H1 (cell line): ENCODE measurements around the gene WDR35. TPM values are rescaled to one million over a fixed set of nuclear protein-coding genes. Genes with fewer than 3 reads are reported as not detected.
A peak's percentile ranks its signal among the peaks of the same experiment; 100 is the strongest.

Source experiments
- CTCF ChIA-PET: fragments of 300-600 bp; sonication (Branson Sonifier 250); formaldehyde crosslinking; loops from one replicate; lab custom pipeline; 2021; ENCODE audit not compliant: partially characterized antibody; lab: Charles Lee
- POLR2A ChIA-PET: fragments of 300-600 bp; sonication (Branson Sonifier 250); formaldehyde crosslinking; loops from one replicate; lab custom pipeline; 2021; ENCODE audit warnings: inconsistent platforms; ENCODE audit not compliant: partially characterized antibody; lab: Charles Lee
- DNase-seq, 2 experiments: peaks; one replicate each; pipeline versions ENCODE4 v3.0.0 to v3.0.0-alpha.2; 2010 to 2022; ENCODE audit warnings: low spot score in 2 of 2, low read depth in 1 of 2, mixed read lengths in 1 of 2
- FAIRE-seq: peaks from 2 replicates; lab custom pipeline; 2011; peaks lifted over from hg19 to GRCh38; lab: Jason Lieb, UNC
- H2AFZ ChIP-seq: 2 replicates; pipeline ENCODE4 v1.8.1; 2012; ENCODE audit warnings: low read length, inconsistent platforms
- H2AK5ac ChIP-seq: 2 replicates; pipeline ENCODE4 v1.6.1; 2013; ENCODE audit warnings: low read depth, low read length
- H2BK120ac ChIP-seq: replicated peaks from 2 replicates; pipeline ENCODE3; 2013; ENCODE audit warnings: low read depth, low read length, inconsistent platforms
- H2BK12ac ChIP-seq: 2 replicates; pipeline ENCODE4 v1.6.1; 2013; ENCODE audit warnings: low read depth, low read length
- H2BK15ac ChIP-seq: 2 replicates; pipeline ENCODE4 v1.6.1; 2013; ENCODE audit warnings: low read length
- H2BK20ac ChIP-seq: 2 replicates; pipeline ENCODE4 v1.6.1; 2013; ENCODE audit warnings: low read length
- H2BK5ac ChIP-seq: 2 replicates; pipeline ENCODE4 v1.6.1; 2013; ENCODE audit warnings: low read depth, low read length
- H3K14ac ChIP-seq: 2 replicates; pipeline ENCODE4 v1.6.1; 2013; ENCODE audit warnings: inconsistent platforms; ENCODE audit not compliant: insufficient read length
- H3K18ac ChIP-seq: 2 replicates; pipeline ENCODE4 v1.6.1; 2013; ENCODE audit warnings: low read length; ENCODE audit errors: extremely low read depth
- H3K23ac ChIP-seq: 2 replicates; pipeline ENCODE4 v1.6.1; 2013; ENCODE audit warnings: inconsistent platforms; ENCODE audit not compliant: insufficient read length
- H3K23me2 ChIP-seq: 2 replicates; pipeline ENCODE4 v1.6.1; 2013; ENCODE audit warnings: low read depth, low read length
- H3K27ac ChIP-seq: 2 replicates; pipeline ENCODE4 v1.6.1; 2011; ENCODE audit warnings: low read depth, low read length, inconsistent platforms
- H3K27me3 ChIP-seq, 4 experiments: replicated peaks in 1 of 4; 1 replicate in 1 of 4; 2 replicates in 3 of 4; pipeline versions ENCODE4 v1.6.1 to v1.8.1; 2011 to 2013; ENCODE audit warnings: low read length in 3 of 4, mild to moderate bottlenecking in 3 of 4, inconsistent platforms in 2 of 4, mixed read lengths in 2 of 4, moderate library complexity in 1 of 4; ENCODE audit not compliant: control insufficient read depth in 3 of 4, insufficient read depth in 3 of 4; ENCODE audit errors: extremely low read depth in 1 of 4
- H3K36me3 ChIP-seq, 4 experiments: 2 replicates each; pipeline versions ENCODE4 v1.6.1 to v1.8.1; 2011 to 2013; ENCODE audit warnings: mild to moderate bottlenecking in 4 of 4, low read length in 3 of 4, moderate library complexity in 2 of 4, control low read depth in 1 of 4, inconsistent platforms in 1 of 4; ENCODE audit not compliant: insufficient read depth in 4 of 4, control insufficient read depth in 2 of 4
- H3K4ac ChIP-seq: replicated peaks from 2 replicates; pipeline ENCODE3; 2013; ENCODE audit warnings: low read length, low read depth, mixed read lengths, inconsistent platforms; ENCODE audit not compliant: insufficient read length
- H3K4me1 ChIP-seq, 4 experiments: replicated peaks in 1 of 4; 1 replicate in 1 of 4; 2 replicates in 3 of 4; pipeline versions ENCODE4 v1.6.1 to v1.8.1; 2011 to 2013; ENCODE audit warnings: low read length in 3 of 4, inconsistent platforms in 2 of 4, mixed read lengths in 1 of 4; ENCODE audit not compliant: insufficient read depth in 4 of 4, control insufficient read depth in 3 of 4
- H3K4me2 ChIP-seq, 2 experiments: 2 replicates each; pipeline versions ENCODE4 v1.6.1 to v1.8.1; 2011 to 2013; ENCODE audit warnings: low read depth in 2 of 2, low read length in 2 of 2, control low read depth in 1 of 2, inconsistent platforms in 1 of 2, mild to moderate bottlenecking in 1 of 2; ENCODE audit not compliant: insufficient read depth in 1 of 2
- H3K4me3 ChIP-seq, 4 experiments: fragments of 200-600, 300-600 bp in 1 of 4; sonication (generic), shearing (Covaris generic), sonication (Bioruptor Twin) in 1 of 4; 2 replicates each; pipeline versions ENCODE4 v1.5.1 to v1.8.1; 2011 to 2016; ENCODE audit warnings: low read length in 4 of 4, low read depth in 3 of 4, control low read depth in 2 of 4, inconsistent platforms in 2 of 4, mild to moderate bottlenecking in 2 of 4, mixed read lengths in 1 of 4, moderate library complexity in 1 of 4; ENCODE audit not compliant: insufficient read depth in 2 of 4; ENCODE audit errors: extremely low read depth in 1 of 4
- H3K56ac ChIP-seq: replicated peaks from 2 replicates; pipeline ENCODE3; 2013; ENCODE audit warnings: low read depth, mild to moderate bottlenecking, mixed read lengths, low read length, inconsistent platforms; ENCODE audit not compliant: insufficient read length
- H3K79me1 ChIP-seq: 2 replicates; pipeline ENCODE4 v1.6.1; 2013; ENCODE audit warnings: low read depth, low read length, control low read depth
- H3K79me2 ChIP-seq, 2 experiments: 2 replicates each; pipeline versions ENCODE4 v1.6.1 to v1.8.1; 2012 to 2013; ENCODE audit warnings: low read length in 2 of 2, mild to moderate bottlenecking in 2 of 2, inconsistent platforms in 1 of 2; ENCODE audit not compliant: insufficient read depth in 2 of 2, control insufficient read depth in 1 of 2
- H3K9ac ChIP-seq, 4 experiments: replicated peaks in 1 of 4; 1 replicate in 1 of 4; 2 replicates in 3 of 4; pipeline versions ENCODE4 v1.6.1 to v1.8.1; 2011 to 2013; ENCODE audit warnings: low read depth in 3 of 4, low read length in 3 of 4, control low read depth in 2 of 4, mild to moderate bottlenecking in 2 of 4, moderate library complexity in 2 of 4, inconsistent platforms in 1 of 4; ENCODE audit errors: extremely low read depth in 1 of 4
- H3K9me3 ChIP-seq, 2 experiments: 2 replicates each; pipeline versions ENCODE4 v1.6.1 to v1.8.1; 2012 to 2013; ENCODE audit warnings: mild to moderate bottlenecking in 2 of 2, moderate library complexity in 2 of 2, control low read depth in 1 of 2, inconsistent platforms in 1 of 2, low read depth in 1 of 2, low read length in 1 of 2, mixed read lengths in 1 of 2; ENCODE audit not compliant: insufficient read depth in 2 of 2
- H4K20me1 ChIP-seq, 2 experiments: replicated peaks in 1 of 2; 2 replicates each; pipeline versions ENCODE3 to v1.8.1; 2011 to 2013; ENCODE audit warnings: inconsistent platforms in 2 of 2, low read length in 2 of 2, mild to moderate bottlenecking in 1 of 2; ENCODE audit not compliant: insufficient read depth in 2 of 2, control insufficient read depth in 1 of 2
- H4K5ac ChIP-seq: 2 replicates; pipeline ENCODE4 v1.6.1; 2013; ENCODE audit warnings: low read length, low read depth, mixed read lengths, inconsistent platforms; ENCODE audit not compliant: insufficient read length
- H4K8ac ChIP-seq: 2 replicates; pipeline ENCODE4 v1.8.0; 2013; ENCODE audit warnings: mild to moderate bottlenecking, moderate library complexity, low read length, inconsistent platforms; ENCODE audit not compliant: insufficient read depth; ENCODE audit errors: extremely low read depth
- H4K91ac ChIP-seq: replicated peaks from 2 replicates; pipeline ENCODE3; 2013; ENCODE audit warnings: low read length, mixed read lengths, inconsistent platforms; ENCODE audit not compliant: insufficient read length
- CHD1 ChIP-seq: IDR thresholded peaks from 2 replicates; pipeline ENCODE4 v1.6.1; 2012; ENCODE audit warnings: low read depth, low read length, improper control_type of control experiment
- CREB1 ChIP-seq: IDR thresholded peaks from 2 replicates; pipeline ENCODE4 v1.6.1; 2012; ENCODE audit warnings: inconsistent platforms
- EP300 ChIP-seq, 2 experiments: IDR thresholded peaks; 1 replicate in 1 of 2; 2 replicates in 1 of 2; pipeline ENCODE4 v1.6.1; 2011 to 2012; ENCODE audit warnings: low read depth in 2 of 2, low read length in 2 of 2, mild to moderate bottlenecking in 2 of 2, borderline replicate concordance in 1 of 2, inconsistent platforms in 1 of 2, moderate library complexity in 1 of 2
- GTF2F1 ChIP-seq: IDR thresholded peaks from 2 replicates; pipeline ENCODE4 v1.6.1; 2012; ENCODE audit warnings: low read depth, low read length, improper control_type of control experiment, borderline replicate concordance
- HDAC6 ChIP-seq: IDR thresholded peaks from one replicate; pipeline ENCODE4 v1.7.1; 2012; ENCODE audit warnings: low read depth, mild to moderate bottlenecking, inconsistent platforms, low read length, moderate library complexity
- POLR2A ChIP-seq, 2 experiments: IDR thresholded peaks; 1 replicate in 1 of 2; 2 replicates in 1 of 2; pipeline ENCODE4 v1.6.1; 2011; ENCODE audit warnings: low read depth in 2 of 2, low read length in 2 of 2, mild to moderate bottlenecking in 2 of 2; ENCODE audit errors: control extremely low read depth in 1 of 2
- RAD21 ChIP-seq, 2 experiments: IDR thresholded peaks in 1 of 2; conservative IDR thresholded peaks in 1 of 2; 2 replicates each; pipeline ENCODE4 v1.6.1; 2011; ENCODE audit warnings: low read depth in 2 of 2, low read length in 2 of 2, improper control_type of control experiment in 1 of 2, inconsistent platforms in 1 of 2, mild to moderate bottlenecking in 1 of 2, moderate library complexity in 1 of 2
- RNF2 ChIP-seq: fragments of 200-900, 300-1000 bp; sonication (generic); IDR thresholded peaks from 2 replicates; pipeline ENCODE4 v1.7.1; 2016; ENCODE audit warnings: borderline replicate concordance, low read depth, mild to moderate bottlenecking, antibody characterized with exemption, low read length; ENCODE audit not compliant: poor library complexity, severe bottlenecking; ENCODE audit errors: missing control alignments
- SAP30 ChIP-seq: fragments of 300-600 bp; sonication (generic); IDR thresholded peaks from 2 replicates; pipeline ENCODE4 v1.7.1; 2012; ENCODE audit warnings: low read length, moderate library complexity, mild to moderate bottlenecking, inconsistent platforms; ENCODE audit not compliant: insufficient read depth, insufficient replicate concordance
- SIX5 ChIP-seq: IDR thresholded peaks from 2 replicates; pipeline ENCODE4 v1.6.1; 2011; ENCODE audit warnings: mild to moderate bottlenecking, low read depth, low read length
- YY1 ChIP-seq: IDR thresholded peaks from 2 replicates; pipeline ENCODE4 v1.6.1; 2011; ENCODE audit warnings: low read depth, mild to moderate bottlenecking, low read length
- WGBS, 2 experiments: shearing (Covaris generic) in 1 of 2; methylation state at CpG; one replicate each; pipeline versions ENCODE4 v1.1.6 to v1.1.7; 2013 to 2015; ENCODE audit warnings: low lambda C conversion rate in 2 of 2, mixed read lengths in 2 of 2, inconsistent platforms in 1 of 2, low coverage in 1 of 2, missing lambda C conversion rate in 1 of 2; ENCODE audit not compliant: insufficient replicate concordance in 2 of 2, insufficient coverage in 1 of 2, insufficient read length in 1 of 2; ENCODE audit errors: extremely low coverage in 1 of 2, missing lambda C conversion rate in 1 of 2; 5-methylcytosine and 5-hydroxymethylcytosine counted together
- polyA plus RNA-seq, 7 experiments: library from polyadenylated mRNA; depleted of rRNA in 3 of 7; stranded (reverse) in 5 of 7; unstranded in 2 of 7; fragments of >200 nt in 5 of 7; fragments of 200-250 nt in 2 of 7; gene quantifications; 1 replicate in 5 of 7; 2 replicates in 1 of 7; 4 replicates in 1 of 7; pipeline versions ENCODE4 v1.2.1 to v1.2.3, GENCODE V29; 2011 to 2013; ENCODE audit warnings: missing spikeins in 2 of 7, mixed read lengths in 2 of 7
- total RNA-seq: library from RNA; stranded (reverse); fragmentation: NEBNext Ultra II Directional; extraction: Animal tissue kit (Norgen Biotek cat#: 25700); gene quantifications from 2 replicates; pipeline ENCODE4 v1.2.1, GENCODE V29; 2021

WDR35 gene
- total and polyA plus RNA-seq, 2 of the 8 experiments (the other 6 are each of a cell fraction or from before 2014, with no cell fraction given) = 9.0 to 25.5 TPM

- H2AFZ ChIP-seq = peak overlapping the region; percentile 63; the same call in 1 of the 2 replicates
- no peaks in the 10 kb centered on the region; the same call in 1 of the 2 replicates for H3K79me1 ChIP-seq
- H2BK120ac ChIP-seq = no peak overlapping the region
- H3K4me3 ChIP-seq = peak overlapping the region; percentile 69 to 100 (median 92)
- ChIA-PET CTCF (interaction anchor here (0.9 to 1.6 kb wide), 2 partner anchors 28 to 36 kb away, joined by 3 to 7 read pairs; no protein-coding TSS in a partner anchor), POLR2A (interaction anchor here (0.6 kb wide), 1 partner anchor 9 kb away, joined by 3 read pairs; no protein-coding TSS in a partner anchor)
- peaks cover 0 to 3% (median 1%) of the 10 kb centered on the region in 4 experiments; a peak in 2 of 7 replicates for H3K4me1 ChIP-seq
- no peak overlapping the region for H3K14ac ChIP-seq
- no peak overlapping the region for H2AK5ac ChIP-seq
- H2BK20ac ChIP-seq = no peak overlapping the region
- peak overlapping the region; percentile 95 to 100 (median 99); a peak in 6 of 7 replicates for H3K9ac ChIP-seq
- FAIRE-seq = no peak
- DNase-seq = no peak
- no peaks in the 10 kb centered on the region for H3K36me3 ChIP-seq
- 64% methylated on average over 11 of the region's 11 CpGs; no CpG with 5 or more reads in 1 of the 2 experiments for WGBS, 2 experiments
- no peak overlapping the region for H2BK15ac ChIP-seq
- H3K23me2 ChIP-seq = peaks cover 9% of the 10 kb centered on the region
- no peak overlapping the region for H3K18ac ChIP-seq
- H4K8ac ChIP-seq = no peak overlapping the region
- no peak overlapping the region for H4K91ac ChIP-seq
- no peak overlapping the region for H3K23ac ChIP-seq
- no peak overlapping the region for H3K27ac ChIP-seq
- H3K4me2 ChIP-seq = peak overlapping the region; percentile 58 to 93
- peaks cover 5 to 27% of the 10 kb centered on the region in 2 experiments; a peak in 3 of 4 replicates for H3K79me2 ChIP-seq
- H3K9me3 ChIP-seq = no peaks in the 10 kb centered on the region
- no peaks in the 10 kb centered on the region for H3K27me3 ChIP-seq
- peaks cover 0 to 2% of the 10 kb centered on the region in 2 experiments for H4K20me1 ChIP-seq
- no peak overlapping the region for H3K4ac ChIP-seq
- no peak overlapping the region for H2BK5ac ChIP-seq
- no peak overlapping the region for H3K56ac ChIP-seq
- no peak overlapping the region for H2BK12ac ChIP-seq
- no peak overlapping the region for H4K5ac ChIP-seq
- no peak for TF ChIP-seq YY1
- TF ChIP-seq SAP30 = no peak
- no peak for TF ChIP-seq EP300 (IDR thresholded peaks at IDR 0.05; ENCODE audit: borderline replicate concordance in 1 of 2, low read depth in 2 of 2, low read length in 2 of 2)
- TF ChIP-seq POLR2A (IDR thresholded peaks at IDR 0.05; ENCODE audit: control extremely low read depth in 1 of 2, low read depth in 2 of 2, low read length in 2 of 2) = no peak
- no peak for TF ChIP-seq RAD21 (IDR thresholded peaks at IDR 0.05 in 1 of 2, conservative IDR thresholded peaks at IDR 0.05 in 1 of 2; ENCODE audit: low read depth in 2 of 2, low read length in 2 of 2)
- no peak for TF ChIP-seq CREB1
- TF ChIP-seq GTF2F1 = no peak
- no peak for TF ChIP-seq SIX5
- no peak for TF ChIP-seq RNF2
- no peak for TF ChIP-seq HDAC6
- TF ChIP-seq CHD1 = no peak
These were observed 89.6 kb downstream of the WDR35 start for GRCh38 chr2:19899985-19900930.
